GM03348 (cell line): Measurements from ENCODE around the gene EXTL1.
A peak's percentile ranks its signal among the peaks of the same experiment; 100 is the strongest.

Source experiments
- DNase-seq: peaks from one replicate; pipeline ENCODE4 v3.0.0; 2012; ENCODE audit warnings: low spot score

EXTL1 gene

GRCh38 chr1:25997828-25998761 lies 23.5 kb upstream of the EXTL1 start, which contains the start of gene PAFAH2:
TSS of gene PAFAH2 (minus strand) at chr1:25998063. CDS start at chr1:25990816, 7,247 bp downstream.
- peak; percentile 96 for DNase-seq

- no peak for DNase-seq
Measured at GRCh38 chr1:25999041-25999800, 22.4 kb upstream of the EXTL1 start.

GRCh38 chr1:26003262-26003661 lies 18.3 kb upstream of the EXTL1 start:
- DNase-seq, result no peak

GRCh38 chr1:26003756-26004155 lies 17.8 kb upstream of the EXTL1 start:
- DNase-seq, result no peak

GRCh38 chr1:26005434-26006105 lies 16.0 kb upstream of the EXTL1 start:
- DNase-seq, result no peak

- no peak for DNase-seq
Measured at GRCh38 chr1:26006710-26007109, 14.9 kb upstream of the EXTL1 start.

GRCh38 chr1:26009796-26010447 lies 11.7 kb upstream of the EXTL1 start:
- DNase-seq, result no peak

GRCh38 chr1:26010825-26011224 lies 10.8 kb upstream of the EXTL1 start:
- DNase-seq, result no peak

- no peak for DNase-seq
Measured at GRCh38 chr1:26012864-26013263, 8.7 kb upstream of the EXTL1 start.

- DNase-seq, result no peak
Measured at GRCh38 chr1:26014179-26014578, 7.4 kb upstream of the EXTL1 start.

GRCh38 chr1:26015358-26015757 lies 6.2 kb upstream of the EXTL1 start:
- peak; percentile 78 for DNase-seq

- no peak for DNase-seq
Measured at GRCh38 chr1:26016258-26016952, 5.2 kb upstream of the EXTL1 start.

- DNase-seq, result no peak
Measured at GRCh38 chr1:26016953-26017545, 4.5 kb upstream of the EXTL1 start.

- peak; percentile 36 for DNase-seq
Measured at GRCh38 chr1:26017606-26018005, 4.0 kb upstream of the EXTL1 start.

- DNase-seq, result peak; percentile 57
Measured at GRCh38 chr1:26019641-26020315, 1.8 kb upstream of the EXTL1 start.

GRCh38 chr1:26020330-26020768 lies 1.2 kb upstream of the EXTL1 start:
- DNase-seq, result peak; percentile 84

- no peak for DNase-seq
Measured at GRCh38 chr1:26020941-26021646, 481 bp upstream of the EXTL1 start.

- no peak for DNase-seq
Measured at GRCh38 chr1:26022404-26022779, 817 bp downstream of the EXTL1 start.

- no peak for DNase-seq
Measured at GRCh38 chr1:26023009-26023408, 1.4 kb downstream of the EXTL1 start.

GRCh38 chr1:26023826-26024225 lies 2.3 kb downstream of the EXTL1 start:
- no peak for DNase-seq
